ENCODE data around the gene PRPF8.

DNA sequence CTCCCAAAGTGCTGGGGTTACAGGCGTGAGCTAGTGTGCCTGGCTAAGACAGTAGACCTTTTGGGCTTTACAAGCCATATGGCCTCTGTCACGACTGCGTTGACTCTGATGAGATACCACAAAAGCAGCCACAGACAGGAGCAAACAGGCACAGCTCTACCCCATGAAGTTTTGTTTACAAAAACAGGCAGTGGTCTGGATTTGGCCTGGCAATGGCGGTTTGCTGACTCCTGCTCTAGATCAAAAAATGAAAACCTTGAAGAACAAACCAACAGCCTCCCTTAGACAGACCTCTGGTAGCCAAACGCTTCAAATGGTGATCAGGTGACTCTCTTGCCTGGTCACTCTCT, 76.7 kb downstream of the PRPF8 start:
- TF ChIP-seq, protein P1, sequence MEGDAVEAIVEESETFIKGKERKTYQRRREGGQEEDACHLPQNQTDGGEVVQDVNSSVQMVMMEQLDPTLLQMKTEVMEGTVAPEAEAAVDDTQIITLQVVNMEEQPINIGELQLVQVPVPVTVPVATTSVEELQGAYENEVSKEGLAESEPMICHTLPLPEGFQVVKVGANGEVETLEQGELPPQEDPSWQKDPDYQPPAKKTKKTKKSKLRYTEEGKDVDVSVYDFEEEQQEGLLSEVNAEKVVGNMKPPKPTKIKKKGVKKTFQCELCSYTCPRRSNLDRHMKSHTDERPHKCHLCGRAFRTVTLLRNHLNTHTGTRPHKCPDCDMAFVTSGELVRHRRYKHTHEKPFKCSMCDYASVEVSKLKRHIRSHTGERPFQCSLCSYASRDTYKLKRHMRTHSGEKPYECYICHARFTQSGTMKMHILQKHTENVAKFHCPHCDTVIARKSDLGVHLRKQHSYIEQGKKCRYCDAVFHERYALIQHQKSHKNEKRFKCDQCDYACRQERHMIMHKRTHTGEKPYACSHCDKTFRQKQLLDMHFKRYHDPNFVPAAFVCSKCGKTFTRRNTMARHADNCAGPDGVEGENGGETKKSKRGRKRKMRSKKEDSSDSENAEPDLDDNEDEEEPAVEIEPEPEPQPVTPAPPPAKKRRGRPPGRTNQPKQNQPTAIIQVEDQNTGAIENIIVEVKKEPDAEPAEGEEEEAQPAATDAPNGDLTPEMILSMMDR (IDR thresholded peaks at IDR 0.05; ENCODE audit: poor library complexity, severe bottlenecking): no peak
- TF ChIP-seq MXI1 (conservative IDR thresholded peaks at IDR 0.05; ENCODE audit: poor library complexity, severe bottlenecking) (no peak), EZH2 (IDR thresholded peaks at IDR 0.05; ENCODE audit: borderline replicate concordance, insufficient read depth, low read length, poor library complexity, severe bottlenecking) (no peak), SMC3 (conservative IDR thresholded peaks at IDR 0.05; ENCODE audit: poor library complexity) (no peak), RAD21 (conservative IDR thresholded peaks at IDR 0.05) (no peak), TAF1 (IDR thresholded peaks at IDR 0.05; ENCODE audit: low read depth) (no peak), POLR2AphosphoS5 (IDR thresholded peaks at IDR 0.05) (no peak), EP300 (conservative IDR thresholded peaks at IDR 0.05; ENCODE audit: poor library complexity, severe bottlenecking) (no peak)

Measured in neural cell (in vitro differentiated cells).